Fibroblast of lung (primary cell): ENCODE measurements around the gene RAP1GAP. TPM values are rescaled to one million over a fixed set of nuclear protein-coding genes. Genes with fewer than 3 reads are reported as not detected.

Experiments used
- DNase-seq, 2 donors: peaks; one replicate each; pipeline versions ENCODE4 v3.0.0 to v3.0.0-alpha.2; 2010; ENCODE audit warnings: low read depth in 2 of 2
- H2AFZ ChIP-seq: 2 replicates; pipeline ENCODE4 v1.5.1; 2012; ENCODE audit warnings: low read length, control low read depth, inconsistent platforms
- H3K27ac ChIP-seq: 2 replicates; pipeline ENCODE4 v1.5.1; 2011; ENCODE audit warnings: low read length, control low read depth; ENCODE audit not compliant: insufficient read depth
- H3K27me3 ChIP-seq: 2 replicates; pipeline ENCODE4 v1.5.1; 2011; ENCODE audit warnings: mild to moderate bottlenecking, low read length; ENCODE audit not compliant: control insufficient read depth, insufficient read depth
- H3K36me3 ChIP-seq: 2 replicates; pipeline ENCODE4 v1.5.1; 2011; ENCODE audit warnings: low read length; ENCODE audit not compliant: control insufficient read depth, insufficient read depth
- H3K4me1 ChIP-seq: 2 replicates; pipeline ENCODE4 v1.5.1; 2011; ENCODE audit warnings: low read length; ENCODE audit not compliant: control insufficient read depth, insufficient read depth; ENCODE audit errors: extremely low read depth
- H3K4me2 ChIP-seq: 2 replicates; pipeline ENCODE4 v1.5.1; 2011; ENCODE audit warnings: low read length, control low read depth; ENCODE audit not compliant: insufficient read depth; ENCODE audit errors: extremely low read depth
- H3K4me3 ChIP-seq, 4 experiments: fragments of 200-600 bp in 1 of 4; sonication (generic) in 1 of 4; replicated peaks in 1 of 4; 2 replicates each; pipeline ENCODE4 v1.5.1; 2011 to 2016; ENCODE audit warnings: low read length in 4 of 4, low read depth in 3 of 4, mild to moderate bottlenecking in 3 of 4, control low read depth in 2 of 4, inconsistent platforms in 1 of 4, mixed read lengths in 1 of 4; ENCODE audit not compliant: insufficient read depth in 1 of 4; ENCODE audit errors: control extremely low read depth in 1 of 4
- H3K79me2 ChIP-seq: 2 replicates; pipeline ENCODE4 v1.5.1; 2012; ENCODE audit warnings: mild to moderate bottlenecking, low read length, inconsistent platforms; ENCODE audit not compliant: control insufficient read depth, insufficient read depth
- H3K9ac ChIP-seq: 2 replicates; pipeline ENCODE4 v1.5.1; 2011; ENCODE audit warnings: mild to moderate bottlenecking, low read length, control low read depth; ENCODE audit not compliant: insufficient read depth
- H3K9me3 ChIP-seq: 2 replicates; pipeline ENCODE4 v1.5.1; 2012; ENCODE audit warnings: low read depth, low read length; ENCODE audit not compliant: control insufficient read depth, insufficient read depth
- H4K20me1 ChIP-seq: 2 replicates; pipeline ENCODE4 v1.5.1; 2011; ENCODE audit warnings: low read length; ENCODE audit not compliant: control insufficient read depth, insufficient read depth; ENCODE audit errors: extremely low read depth
- EZH2 ChIP-seq: IDR thresholded peaks from 2 replicates; pipeline ENCODE4 v1.5.1; 2012; ENCODE audit warnings: low read length, control low read depth, mild to moderate bottlenecking; ENCODE audit errors: missing control alignments
- polyA minus RNA-seq: library from RNA; depleted of rRNA, polyadenylated mRNA; stranded (reverse); fragments of >200 nt; gene quantifications from 2 replicates; pipeline ENCODE4 v1.2.3, GENCODE V29; 2011; ENCODE audit warnings: low replicate concordance
- polyA plus RNA-seq, 2 donors: library from polyadenylated mRNA; depleted of rRNA in 1 of 2; stranded (reverse) in 1 of 2; unstranded in 1 of 2; fragments of >200 nt; gene quantifications; 2 replicates each; pipeline ENCODE4 v1.2.1, GENCODE V29; 2011 to 2012; ENCODE audit warnings: missing spikeins in 1 of 2
- total RNA-seq: library from RNA; depleted of rRNA; stranded (reverse); fragments of >200 nt; gene quantifications from 2 replicates; pipeline ENCODE4 v1.2.1, GENCODE V29; 2014
- TF ChIP-seq, protein P1 (sequence below), 2 donors: IDR thresholded peaks in 1 of 2; conservative IDR thresholded peaks in 1 of 2; 1 replicate in 1 of 2; 2 replicates in 1 of 2; pipeline ENCODE4 v1.5.1; 2011 to 2012; ENCODE audit warnings: low read length in 2 of 2, control low read depth in 1 of 2, inconsistent platforms in 1 of 2, low read depth in 1 of 2, mild to moderate bottlenecking in 1 of 2

Gene RAP1GAP
- under 0.01 and 0.26 TPM in 2 replicates for total RNA-seq
- polyA plus RNA-seq, result 0.02 and 0.05 TPM in 2 replicates
- 0.07 and 0.08 TPM in 2 replicates for polyA plus RNA-seq (2012)
- polyA minus RNA-seq, result not detected in 2 replicates

DNA sequence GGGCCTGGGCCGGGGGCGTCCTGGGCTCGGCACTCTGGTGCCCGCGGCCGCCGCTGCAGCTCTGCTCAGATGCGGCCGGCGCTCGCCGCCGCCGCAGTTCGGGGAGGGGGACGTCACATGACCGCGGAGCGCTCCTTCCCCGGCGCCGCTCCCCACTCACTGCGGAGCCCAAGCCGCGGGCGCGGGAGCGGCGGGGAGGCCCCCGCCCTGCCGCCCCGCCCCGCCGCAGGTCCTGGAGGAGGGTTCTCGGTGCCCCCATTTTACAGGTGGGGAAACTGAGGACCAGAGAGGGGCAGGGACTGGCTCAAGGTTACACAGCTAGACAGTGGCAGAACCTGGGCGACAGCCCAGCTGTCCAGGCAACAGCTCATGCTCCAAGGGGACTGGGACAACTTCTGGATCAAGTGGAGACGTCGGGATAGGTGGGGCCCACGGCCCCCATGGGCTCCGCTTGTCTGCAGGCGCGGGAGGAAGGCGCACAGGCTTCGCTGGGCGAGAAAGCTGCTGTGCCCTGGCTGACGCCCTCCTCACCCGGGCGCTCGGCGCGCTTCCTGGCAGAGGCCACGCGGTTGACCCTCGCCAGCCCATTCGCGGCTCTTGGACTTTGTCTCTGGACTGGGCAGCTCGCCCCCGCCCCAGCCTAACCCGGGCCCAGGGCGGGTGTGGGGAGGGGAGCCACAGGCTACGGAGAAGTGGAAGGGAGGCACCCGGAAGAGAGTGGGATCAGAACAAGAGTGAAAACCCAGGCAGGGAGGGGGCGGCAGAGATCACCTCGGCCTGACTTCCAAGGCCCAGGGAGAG, at the start of gene RAP1GAP:
Gene RAP1GAP (minus strand): TSS at position 100 of the 801 bp plus-strand sequence. CDS start 49,325 bp downstream, outside the sequence.
- Histone ChIP-seq H3K4me3 (peak within 1 kb of the TSS in 1 of 4 experiments; percentile 30), H3K4me2 (peak within 1 kb of the TSS; percentile 37), H3K27ac (no peak within 1 kb of the TSS), H3K27me3 (peaks cover 46% of the 10 kb centered on the region), H3K36me3 (no peaks in the 10 kb centered on the region), H3K79me2 (no peaks in the 10 kb centered on the region), H4K20me1 (no peaks in the 10 kb centered on the region), H3K4me1 (no peaks in the 10 kb centered on the region), H3K9me3 (no peaks in the 10 kb centered on the region), H3K9ac (no peak within 1 kb of the TSS), H2AFZ (no peak within 1 kb of the TSS)
- DNase-seq, result no peak
- TF ChIP-seq, protein P1, sequence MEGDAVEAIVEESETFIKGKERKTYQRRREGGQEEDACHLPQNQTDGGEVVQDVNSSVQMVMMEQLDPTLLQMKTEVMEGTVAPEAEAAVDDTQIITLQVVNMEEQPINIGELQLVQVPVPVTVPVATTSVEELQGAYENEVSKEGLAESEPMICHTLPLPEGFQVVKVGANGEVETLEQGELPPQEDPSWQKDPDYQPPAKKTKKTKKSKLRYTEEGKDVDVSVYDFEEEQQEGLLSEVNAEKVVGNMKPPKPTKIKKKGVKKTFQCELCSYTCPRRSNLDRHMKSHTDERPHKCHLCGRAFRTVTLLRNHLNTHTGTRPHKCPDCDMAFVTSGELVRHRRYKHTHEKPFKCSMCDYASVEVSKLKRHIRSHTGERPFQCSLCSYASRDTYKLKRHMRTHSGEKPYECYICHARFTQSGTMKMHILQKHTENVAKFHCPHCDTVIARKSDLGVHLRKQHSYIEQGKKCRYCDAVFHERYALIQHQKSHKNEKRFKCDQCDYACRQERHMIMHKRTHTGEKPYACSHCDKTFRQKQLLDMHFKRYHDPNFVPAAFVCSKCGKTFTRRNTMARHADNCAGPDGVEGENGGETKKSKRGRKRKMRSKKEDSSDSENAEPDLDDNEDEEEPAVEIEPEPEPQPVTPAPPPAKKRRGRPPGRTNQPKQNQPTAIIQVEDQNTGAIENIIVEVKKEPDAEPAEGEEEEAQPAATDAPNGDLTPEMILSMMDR (conservative IDR thresholded peaks at IDR 0.05 in 1 of 2, IDR thresholded peaks at IDR 0.05 in 1 of 2; ENCODE audit: low read depth in 1 of 2, low read length in 2 of 2), result no peak
- peak; percentile 99 for TF ChIP-seq EZH2

DNA sequence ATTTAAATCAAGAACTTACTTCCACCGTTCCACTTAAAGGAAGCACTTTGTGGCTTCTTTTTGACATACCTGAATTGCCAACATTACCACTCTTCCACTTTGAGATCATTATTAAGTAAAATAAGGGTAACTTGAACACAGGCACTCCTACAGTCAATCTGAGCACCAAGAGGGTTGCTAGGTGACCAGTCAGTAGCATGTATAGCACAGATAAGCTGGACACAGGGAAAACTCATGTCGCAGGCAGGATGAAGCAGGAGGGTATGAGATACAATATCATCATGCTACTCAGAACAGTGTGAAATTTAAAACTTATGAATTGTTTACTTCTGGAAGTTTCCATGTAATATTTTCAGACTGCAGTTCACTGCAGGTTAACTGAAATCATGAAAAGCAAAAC, 47.0 kb upstream of the RAP1GAP start:
- Histone ChIP-seq H3K4me3 (no peak overlapping the region), H3K4me1 (no peaks in the 10 kb centered on the region), H3K27ac (no peak overlapping the region), H4K20me1 (no peaks in the 10 kb centered on the region), H3K9me3 (no peaks in the 10 kb centered on the region), H3K36me3 (peaks cover 6% of the 10 kb centered on the region), H3K79me2 (no peaks in the 10 kb centered on the region), H3K27me3 (no peaks in the 10 kb centered on the region), H2AFZ (no peak overlapping the region), H3K4me2 (no peak overlapping the region), H3K9ac (no peak overlapping the region)
- no peak for DNase-seq
- TF ChIP-seq, protein P1 (conservative IDR thresholded peaks at IDR 0.05 in 1 of 2, IDR thresholded peaks at IDR 0.05 in 1 of 2; ENCODE audit: low read depth in 1 of 2, low read length in 2 of 2), result no peak

DNA sequence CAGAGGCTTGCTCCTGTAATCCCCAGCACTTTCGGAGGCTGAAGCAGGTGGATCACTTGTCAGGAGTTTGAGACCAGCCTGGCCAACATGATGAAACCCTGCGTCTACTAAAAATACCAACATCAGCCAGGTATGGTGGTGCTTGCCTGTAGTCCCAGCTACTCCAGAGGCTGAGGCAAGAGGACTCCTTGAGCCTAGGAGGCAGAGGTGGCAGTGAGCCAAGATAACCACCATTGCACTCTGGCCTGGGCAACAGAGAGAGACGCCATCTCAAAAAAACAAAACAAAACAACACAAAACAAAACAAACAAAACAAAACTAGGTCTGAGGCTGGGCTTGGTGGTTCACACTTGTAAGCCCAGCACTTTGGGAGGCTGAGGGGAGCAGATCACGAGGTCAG, 38.7 kb upstream of the RAP1GAP start:
- no peak overlapping the region for H2AFZ ChIP-seq
- no peak overlapping the region for H3K4me2 ChIP-seq
- H3K79me2 ChIP-seq, result no peaks in the 10 kb centered on the region
- DNase-seq, result no peak
- H3K36me3 ChIP-seq, result no peaks in the 10 kb centered on the region
- no peaks in the 10 kb centered on the region for H3K27me3 ChIP-seq
- H3K4me3 ChIP-seq, result no peak overlapping the region
- no peak for TF ChIP-seq EZH2
- TF ChIP-seq, protein P1 (conservative IDR thresholded peaks at IDR 0.05 in 1 of 2, IDR thresholded peaks at IDR 0.05 in 1 of 2; ENCODE audit: low read depth in 1 of 2, low read length in 2 of 2), result no peak
- H4K20me1 ChIP-seq, result no peaks in the 10 kb centered on the region
- no peak overlapping the region for H3K27ac ChIP-seq
- H3K9me3 ChIP-seq, result no peaks in the 10 kb centered on the region
- no peaks in the 10 kb centered on the region for H3K4me1 ChIP-seq
- H3K9ac ChIP-seq, result no peak overlapping the region
